HG03095 (cell line): ENCODE measurements around the gene TMEM45A.

ENCODE experiments used
- ATAC-seq: cut with Tn5 transposase; IDR thresholded peaks from one replicate; pipeline ENCODE4 v1.9.1; 2021; ENCODE audit warnings: moderate library complexity; ENCODE audit not compliant: unreplicated experiment

The TMEM45A gene

DNA sequence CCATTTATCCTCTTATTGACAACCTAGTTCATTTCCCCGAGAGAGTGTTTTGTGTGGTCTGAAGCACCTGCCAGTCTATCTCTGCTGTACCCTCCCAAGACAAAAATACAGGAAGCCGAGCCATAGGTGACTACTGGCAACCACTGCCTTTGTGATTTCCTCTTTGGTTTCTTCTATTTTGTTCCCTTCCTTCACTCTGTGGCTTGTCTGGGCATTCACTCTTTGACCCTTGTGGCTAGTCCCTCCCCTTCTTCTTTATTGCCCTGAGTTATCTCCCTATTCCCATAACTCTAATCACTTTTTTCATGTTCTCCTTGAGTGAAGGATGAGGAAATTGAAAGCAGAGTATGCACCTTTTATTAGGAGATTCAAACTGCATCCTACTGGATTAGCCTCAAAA lies 116.9 kb downstream of the TMEM45A start, which contains the start of gene ADGRG7:
TSS of gene ADGRG7 (plus strand) at position 297 of the 400 bp plus-strand sequence. CDS start 256 bp downstream, outside the sequence.
- no peak for ATAC-seq

DNA sequence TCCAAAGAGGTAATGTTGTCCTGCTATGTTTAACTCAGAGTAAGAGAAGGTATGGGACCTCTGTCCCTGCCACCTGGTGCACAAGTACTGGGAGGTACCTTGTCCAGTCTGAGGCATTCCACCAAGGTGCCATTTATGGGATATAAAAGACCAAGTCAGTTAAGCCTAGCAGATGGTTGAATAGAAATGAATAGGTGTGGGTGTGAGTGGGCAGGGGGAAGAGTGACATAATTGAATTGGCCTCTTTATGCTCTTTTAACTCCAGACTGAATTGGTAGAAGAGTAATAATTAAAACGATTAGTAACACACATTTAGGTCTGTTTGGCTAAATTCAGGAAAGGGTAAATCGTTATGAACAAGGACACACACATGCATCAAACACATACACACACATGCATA lies 117.5 kb downstream of the TMEM45A start:
- ATAC-seq, result no peak

DNA sequence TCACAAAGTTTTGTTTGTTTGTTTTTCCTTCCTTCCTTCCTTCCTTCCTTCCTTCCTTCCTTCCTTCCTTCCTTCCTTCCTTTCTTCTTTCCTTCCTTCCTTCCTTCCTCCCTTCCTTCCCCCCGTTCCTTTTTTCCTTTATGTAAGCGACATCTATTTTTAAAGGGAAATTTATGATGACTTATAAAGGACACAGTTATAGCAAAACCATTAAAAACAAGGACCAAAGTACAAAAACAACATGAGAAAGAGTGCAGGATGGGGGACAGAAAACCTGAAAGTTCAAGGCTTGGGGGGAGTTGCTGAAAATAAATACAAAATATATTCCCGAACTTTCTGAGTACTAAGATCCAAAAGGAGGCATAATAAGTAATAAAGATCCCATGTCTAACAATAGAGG lies 118.8 kb downstream of the TMEM45A start:
- ATAC-seq, result no peak

DNA sequence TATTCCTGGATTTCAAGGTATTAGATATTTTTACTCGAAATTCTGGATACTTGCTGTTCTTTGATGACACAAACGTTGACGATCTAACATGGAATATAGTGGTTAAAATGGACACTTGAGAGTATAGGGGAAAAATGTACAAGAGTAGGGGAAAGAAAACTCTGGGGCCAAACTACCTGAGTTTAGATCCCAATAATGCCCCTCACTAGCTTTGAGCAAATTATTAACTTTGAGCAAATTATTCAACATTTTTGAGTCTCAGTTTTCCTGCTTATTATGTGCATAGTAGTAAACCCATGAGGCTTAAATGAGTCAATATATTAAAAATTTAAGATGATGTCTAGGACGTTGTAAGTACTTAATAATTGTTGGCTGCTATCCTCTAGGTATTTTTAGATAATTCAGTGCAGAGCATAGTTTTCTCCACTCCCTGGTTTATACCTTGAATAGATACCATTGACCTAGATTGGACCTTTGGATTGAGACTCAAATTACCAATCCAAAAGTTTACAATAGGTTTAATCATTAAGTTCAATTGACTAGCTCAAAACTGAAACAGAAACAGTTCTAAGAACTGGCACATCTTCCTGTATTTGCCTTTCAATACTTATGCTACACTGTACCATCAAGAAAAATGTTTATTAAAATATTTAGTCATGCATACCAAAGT lies 121.4 kb downstream of the TMEM45A start:
- no peak for ATAC-seq

DNA sequence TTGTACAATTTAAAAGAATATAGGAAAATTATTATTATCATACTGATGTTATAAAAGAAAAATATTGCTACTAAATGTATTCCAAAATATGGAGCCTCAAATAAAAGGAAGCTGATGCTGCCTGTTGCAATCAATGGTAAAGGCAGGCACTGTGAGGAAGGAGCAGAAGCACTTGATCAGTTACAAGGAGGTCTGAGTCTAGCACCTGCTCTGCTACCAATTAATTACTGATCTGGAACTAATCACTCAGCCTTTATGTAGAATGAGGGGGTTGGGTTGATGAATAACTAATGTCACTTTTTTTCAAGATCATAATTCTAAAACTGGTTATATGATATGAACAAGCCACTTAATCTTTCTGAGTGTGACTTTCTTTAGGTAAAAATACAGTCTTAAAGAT lies 122.5 kb downstream of the TMEM45A start:
- ATAC-seq, result no peak

DNA sequence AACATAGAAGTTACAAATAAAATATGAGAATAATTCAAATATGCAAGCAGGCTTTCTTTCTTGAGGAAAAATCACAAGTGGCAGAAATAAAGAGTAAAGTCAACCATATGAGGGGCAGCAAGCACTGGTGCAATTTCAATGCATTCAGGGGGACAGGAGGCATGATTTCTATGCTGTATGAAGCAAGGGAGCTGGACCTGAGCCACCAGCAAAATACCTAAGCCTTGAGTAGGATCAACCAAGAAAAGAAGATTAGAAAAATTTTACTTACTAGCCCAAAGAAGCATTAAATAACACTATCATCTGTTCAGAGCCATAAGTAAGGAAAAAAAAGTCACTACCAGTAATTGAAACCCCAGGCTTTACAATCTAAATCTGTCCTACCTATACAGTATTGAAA lies 123.3 kb downstream of the TMEM45A start:
- no peak for ATAC-seq

DNA sequence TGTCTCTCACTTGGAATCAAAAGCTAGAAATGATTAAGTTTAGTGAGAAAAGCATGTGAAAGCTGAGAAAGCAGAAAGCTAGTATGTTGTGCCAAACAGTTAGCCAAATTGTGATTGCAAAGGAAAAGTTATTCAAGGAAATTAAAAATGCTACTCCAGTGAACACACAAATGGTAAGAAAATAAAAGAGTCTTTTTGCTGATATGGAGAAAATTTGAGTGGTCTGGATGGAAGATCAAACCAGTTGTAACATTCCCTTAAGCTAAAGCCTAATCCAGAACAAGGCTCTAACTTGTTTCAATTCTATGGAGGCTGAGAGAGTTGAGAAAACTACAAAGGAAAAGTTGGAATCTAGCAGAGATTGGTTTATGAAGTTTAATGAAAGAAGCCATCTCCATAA lies 128.8 kb downstream of the TMEM45A start:
- ATAC-seq, result no peak
